Keratinocyte (primary cell): ENCODE data around the gene NCOA7. TPM values are rescaled to one million over a fixed set of nuclear protein-coding genes. Genes with fewer than 3 reads are reported as not detected.

Source experiments
- DNase-seq: peaks from one replicate; pipeline ENCODE4 v3.0.0-alpha.2; 2011; ENCODE audit warnings: low read depth, missing footprints, low spot score
- FAIRE-seq: peaks from 2 replicates; lab custom pipeline; 2011; peaks lifted over from hg19 to GRCh38; lab: Jason Lieb, UNC
- H2AFZ ChIP-seq: 2 replicates; pipeline ENCODE4 v1.6.0; 2012; ENCODE audit warnings: low read length, control low read depth, inconsistent platforms; ENCODE audit not compliant: control insufficient read depth
- H3K27ac ChIP-seq: 2 replicates; pipeline ENCODE4 v1.5.1; 2011; ENCODE audit warnings: low read length; ENCODE audit not compliant: control insufficient read depth, insufficient read depth
- H3K27me3 ChIP-seq: 3 replicates; pipeline ENCODE4 v1.6.0; 2011; ENCODE audit warnings: low read length; ENCODE audit not compliant: control insufficient read depth, insufficient read depth; ENCODE audit errors: extremely low read depth
- H3K36me3 ChIP-seq, 2 experiments: 2 replicates in 1 of 2; 3 replicates in 1 of 2; pipeline ENCODE4 v1.5.1; 2011; ENCODE audit warnings: low read length in 2 of 2, mild to moderate bottlenecking in 1 of 2; ENCODE audit not compliant: control insufficient read depth in 2 of 2, insufficient read depth in 2 of 2; ENCODE audit errors: extremely low read depth in 1 of 2
- H3K4me1 ChIP-seq: 3 replicates; pipeline ENCODE4 v1.5.1; 2011; ENCODE audit warnings: low read length; ENCODE audit not compliant: control insufficient read depth, insufficient read depth; ENCODE audit errors: extremely low read depth
- H3K4me2 ChIP-seq: 3 replicates; pipeline ENCODE4 v1.6.0; 2011; ENCODE audit warnings: low read depth, low read length; ENCODE audit not compliant: control insufficient read depth, insufficient read depth; ENCODE audit errors: extremely low read depth
- H3K4me3 ChIP-seq, 3 experiments: fragments of 200-600 bp in 1 of 3; sonication (generic) in 1 of 3; 2 replicates in 2 of 3; 3 replicates in 1 of 3; pipeline ENCODE4 v1.5.1; 2011 to 2016; ENCODE audit warnings: low read length in 3 of 3, mild to moderate bottlenecking in 3 of 3, control low read depth in 2 of 3, inconsistent platforms in 1 of 3, low read depth in 1 of 3, mixed read lengths in 1 of 3, mixed run types in 1 of 3, moderate library complexity in 1 of 3; ENCODE audit not compliant: control insufficient read depth in 2 of 3, insufficient read depth in 2 of 3; ENCODE audit errors: extremely low read depth in 1 of 3
- H3K79me2 ChIP-seq: 2 replicates; pipeline ENCODE4 v1.6.0; 2012; ENCODE audit warnings: low read length; ENCODE audit not compliant: control insufficient read depth, insufficient read depth
- H3K9ac ChIP-seq: 3 replicates; pipeline ENCODE4 v1.6.0; 2011; ENCODE audit warnings: low read length; ENCODE audit not compliant: control insufficient read depth, insufficient read depth; ENCODE audit errors: extremely low read depth
- H3K9me1 ChIP-seq: 3 replicates; pipeline ENCODE4 v1.6.0; 2011; ENCODE audit warnings: low read length; ENCODE audit not compliant: control insufficient read depth, insufficient read depth; ENCODE audit errors: extremely low read depth
- H3K9me3 ChIP-seq: 2 replicates; pipeline ENCODE4 v1.5.1; 2012; ENCODE audit warnings: low read depth, low read length; ENCODE audit not compliant: control insufficient read depth
- H4K20me1 ChIP-seq: 3 replicates; pipeline ENCODE4 v1.6.0; 2011; ENCODE audit warnings: low read length; ENCODE audit not compliant: control insufficient read depth, insufficient read depth; ENCODE audit errors: extremely low read depth
- CTCF ChIP-seq, 3 experiments: IDR thresholded peaks in 1 of 3; conservative IDR thresholded peaks in 1 of 3; optimal IDR thresholded peaks in 1 of 3; 2 replicates in 2 of 3; 3 replicates in 1 of 3; pipeline versions ENCODE3 to v1.5.1; 2011; ENCODE audit warnings: low read length in 3 of 3, mild to moderate bottlenecking in 3 of 3, moderate library complexity in 2 of 3, control low read depth in 1 of 3, inconsistent platforms in 1 of 3; ENCODE audit not compliant: insufficient read depth in 2 of 3; ENCODE audit errors: extremely low read depth in 1 of 3
- EZH2 ChIP-seq: IDR thresholded peaks from one replicate; pipeline ENCODE4 v1.6.1; 2012; ENCODE audit warnings: inconsistent platforms, mild to moderate bottlenecking, low read length, moderate library complexity
- dilution Hi-C: fragments of 300-500 bp; cut with MboI; formaldehyde crosslinking; loops from one replicate; pipeline ENCODE4 v1.7.0; 2020; ENCODE audit warnings: low sequenced_read_pairs; ENCODE audit not compliant: extremely low pct_ligation_motif_present
- polyA plus RNA-seq, 5 experiments: library from polyadenylated mRNA; depleted of rRNA in 3 of 5; stranded (reverse) in 3 of 5; stranded (forward) in 1 of 5; unstranded in 1 of 5; fragments of >200 nt; gene quantifications; 1 replicate in 1 of 5; 2 replicates in 3 of 5; 3 replicates in 1 of 5; pipeline versions ENCODE4 v1.2.1 to v1.2.3, GENCODE V29; 2011 to 2012; ENCODE audit warnings: missing spikeins in 2 of 5, low read depth in 1 of 5, low replicate concordance in 1 of 5

Gene NCOA7
- polyA plus RNA-seq, 1 donor (not counting 4 experiments of a cell fraction or from before 2014, with no cell fraction given): 20.5 TPM

- Histone ChIP-seq H3K4me2 (no peak overlapping the region), H3K9me1 (no peaks in the 10 kb centered on the region), H3K9me3 (no peaks in the 10 kb centered on the region), H2AFZ (no peak overlapping the region), H3K9ac (no peak overlapping the region), H3K79me2 (no peaks in the 10 kb centered on the region), H3K27me3 (peaks cover 39% of the 10 kb centered on the region), H3K36me3 (no peaks in the 10 kb centered on the region), H4K20me1 (no peaks in the 10 kb centered on the region), H3K4me3 (no peak overlapping the region), H3K27ac (no peak overlapping the region), H3K4me1 (peaks cover 11% of the 10 kb centered on the region)
- no peak for TF ChIP-seq EZH2
- TF ChIP-seq CTCF (optimal IDR thresholded peaks at IDR 0.05 in 1 of 3, IDR thresholded peaks at IDR 0.05 in 1 of 3, conservative IDR thresholded peaks at IDR 0.05 in 1 of 3; ENCODE audit: extremely low read depth in 1 of 3, insufficient read depth in 2 of 3, low read length in 3 of 3): no peak
- dilution Hi-C loops: no loop called here
- FAIRE-seq (no peak), DNase-seq (no peak)
These were observed 47.2 kb upstream of the NCOA7 start for GRCh38 chr6:125743604-125744003.

GRCh38 chr6:125745281-125746018 is 45.3 kb upstream of the NCOA7 start:
- H3K9me3 ChIP-seq: no peaks in the 10 kb centered on the region
- no peaks in the 10 kb centered on the region for H3K79me2 ChIP-seq
- H3K4me3 ChIP-seq: no peak overlapping the region
- H3K4me2 ChIP-seq: no peak overlapping the region
- FAIRE-seq (no peak), DNase-seq (no peak)
- peaks cover 55% of the 10 kb centered on the region for H3K27me3 ChIP-seq
- H3K27ac ChIP-seq: no peak overlapping the region
- TF ChIP-seq CTCF (optimal IDR thresholded peaks at IDR 0.05 in 1 of 3, IDR thresholded peaks at IDR 0.05 in 1 of 3, conservative IDR thresholded peaks at IDR 0.05 in 1 of 3; ENCODE audit: extremely low read depth in 1 of 3, insufficient read depth in 2 of 3, low read length in 3 of 3): no peak
- no peak for TF ChIP-seq EZH2
- peaks cover 24% of the 10 kb centered on the region for H3K4me1 ChIP-seq
- H3K9me1 ChIP-seq: no peaks in the 10 kb centered on the region
- dilution Hi-C loops: no loop called here
- H3K36me3 ChIP-seq: no peaks in the 10 kb centered on the region
- H3K9ac ChIP-seq: no peak overlapping the region
- H2AFZ ChIP-seq: no peak overlapping the region
- H4K20me1 ChIP-seq: no peaks in the 10 kb centered on the region
